ENCODE results near the gene SMAD7.

Gene SMAD7

DNA sequence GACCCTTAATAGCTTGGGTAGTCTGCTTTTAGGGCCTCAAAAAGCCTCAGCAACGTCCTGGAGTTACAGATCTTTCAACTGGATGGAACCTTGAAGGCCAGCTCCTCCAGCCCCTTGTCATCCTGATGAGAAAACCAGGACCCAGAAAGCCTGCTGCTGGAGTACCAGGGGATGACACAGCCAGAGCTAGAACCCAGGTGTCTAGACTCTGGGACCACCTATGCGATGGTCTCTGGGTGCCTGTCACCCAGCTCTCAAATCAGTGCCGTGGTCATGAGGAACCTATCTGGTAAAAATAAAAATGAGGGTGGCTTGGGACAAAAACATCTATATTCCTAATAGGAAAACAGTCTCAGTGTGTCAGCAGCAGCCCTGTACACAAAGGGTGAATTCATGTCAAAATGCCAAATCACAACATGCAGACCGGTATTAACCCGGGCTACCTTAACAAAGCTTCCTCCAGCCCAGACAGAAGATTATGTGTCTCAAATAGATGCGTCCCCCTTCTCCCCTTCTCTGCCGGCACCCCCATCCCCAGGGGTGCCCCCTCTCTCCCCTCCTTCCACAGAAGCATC, 28.5 kb downstream of the SMAD7 start:
- no peak for TF ChIP-seq ZFP30 (CRISPR knock-in tag; IDR thresholded peaks at IDR 0.05)
- TF ChIP-seq ARNTL (CRISPR knock-in tag; IDR thresholded peaks at IDR 0.05; ENCODE audit: borderline replicate concordance, low read depth), result no peak
- TF ChIP-seq CREB5 (CRISPR knock-in tag; IDR thresholded peaks at IDR 0.05; ENCODE audit: low read depth), result no peak
- TF ChIP-seq ZNF70 (CRISPR knock-in tag; IDR thresholded peaks at IDR 0.05), result no peak
- TF ChIP-seq, protein P1, sequence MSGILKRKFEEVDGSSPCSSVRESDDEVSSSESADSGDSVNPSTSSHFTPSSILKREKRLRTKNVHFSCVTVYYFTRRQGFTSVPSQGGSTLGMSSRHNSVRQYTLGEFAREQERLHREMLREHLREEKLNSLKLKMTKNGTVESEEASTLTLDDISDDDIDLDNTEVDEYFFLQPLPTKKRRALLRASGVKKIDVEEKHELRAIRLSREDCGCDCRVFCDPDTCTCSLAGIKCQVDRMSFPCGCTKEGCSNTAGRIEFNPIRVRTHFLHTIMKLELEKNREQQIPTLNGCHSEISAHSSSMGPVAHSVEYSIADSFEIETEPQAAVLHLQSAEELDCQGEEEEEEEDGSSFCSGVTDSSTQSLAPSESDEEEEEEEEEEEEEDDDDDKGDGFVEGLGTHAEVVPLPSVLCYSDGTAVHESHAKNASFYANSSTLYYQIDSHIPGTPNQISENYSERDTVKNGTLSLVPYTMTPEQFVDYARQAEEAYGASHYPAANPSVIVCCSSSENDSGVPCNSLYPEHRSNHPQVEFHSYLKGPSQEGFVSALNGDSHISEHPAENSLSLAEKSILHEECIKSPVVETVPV (CRISPR knock-in tag; IDR thresholded peaks at IDR 0.05), result no peak
- TF ChIP-seq POU6F1 (CRISPR knock-in tag; IDR thresholded peaks at IDR 0.05; ENCODE audit: borderline replicate concordance, low read depth), result no peak
- no peak for TF ChIP-seq TCF4 (CRISPR knock-in tag; IDR thresholded peaks at IDR 0.05; ENCODE audit: borderline replicate concordance)
- TF ChIP-seq ZFP3 (CRISPR knock-in tag; IDR thresholded peaks at IDR 0.05), result no peak
- no peak for TF ChIP-seq ESRRG (CRISPR knock-in tag; IDR thresholded peaks at IDR 0.05)
- TF ChIP-seq, protein P2, sequence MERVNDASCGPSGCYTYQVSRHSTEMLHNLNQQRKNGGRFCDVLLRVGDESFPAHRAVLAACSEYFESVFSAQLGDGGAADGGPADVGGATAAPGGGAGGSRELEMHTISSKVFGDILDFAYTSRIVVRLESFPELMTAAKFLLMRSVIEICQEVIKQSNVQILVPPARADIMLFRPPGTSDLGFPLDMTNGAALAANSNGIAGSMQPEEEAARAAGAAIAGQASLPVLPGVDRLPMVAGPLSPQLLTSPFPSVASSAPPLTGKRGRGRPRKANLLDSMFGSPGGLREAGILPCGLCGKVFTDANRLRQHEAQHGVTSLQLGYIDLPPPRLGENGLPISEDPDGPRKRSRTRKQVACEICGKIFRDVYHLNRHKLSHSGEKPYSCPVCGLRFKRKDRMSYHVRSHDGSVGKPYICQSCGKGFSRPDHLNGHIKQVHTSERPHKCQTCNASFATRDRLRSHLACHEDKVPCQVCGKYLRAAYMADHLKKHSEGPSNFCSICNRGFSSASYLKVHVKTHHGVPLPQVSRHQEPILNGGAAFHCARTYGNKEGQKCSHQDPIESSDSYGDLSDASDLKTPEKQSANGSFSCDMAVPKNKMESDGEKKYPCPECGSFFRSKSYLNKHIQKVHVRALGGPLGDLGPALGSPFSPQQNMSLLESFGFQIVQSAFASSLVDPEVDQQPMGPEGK (CRISPR knock-in tag; IDR thresholded peaks at IDR 0.05; ENCODE audit: borderline replicate concordance), result no peak
- TF ChIP-seq TOX (CRISPR knock-in tag; IDR thresholded peaks at IDR 0.05; ENCODE audit: borderline replicate concordance), result no peak
- no peak for TF ChIP-seq BACH2 (CRISPR knock-in tag; IDR thresholded peaks at IDR 0.05; ENCODE audit: borderline replicate concordance)
- ATAC-seq, result peak; percentile 13

- no peak for ATAC-seq
- TF ChIP-seq GLIS3 (CRISPR knock-in tag; IDR thresholded peaks at IDR 0.05) (no peak), TOX (CRISPR knock-in tag; IDR thresholded peaks at IDR 0.05; ENCODE audit: borderline replicate concordance) (no peak), ISL1 (CRISPR knock-in tag; IDR thresholded peaks at IDR 0.05) (no peak), SNAI2 (CRISPR knock-in tag; IDR thresholded peaks at IDR 0.05) (no peak), RARB (CRISPR knock-in tag; IDR thresholded peaks at IDR 0.05) (no peak), CSDC2 (CRISPR knock-in tag; IDR thresholded peaks at IDR 0.05) (no peak), ZC3H10 (CRISPR knock-in tag; IDR thresholded peaks at IDR 0.05) (no peak), CREB5 (CRISPR knock-in tag; IDR thresholded peaks at IDR 0.05; ENCODE audit: low read depth) (no peak), ZNF565 (CRISPR knock-in tag; conservative IDR thresholded peaks at IDR 0.05; ENCODE audit: low read depth) (no peak), ARNTL (CRISPR knock-in tag; IDR thresholded peaks at IDR 0.05; ENCODE audit: borderline replicate concordance, low read depth) (no peak), ZNF70 (CRISPR knock-in tag; IDR thresholded peaks at IDR 0.05) (no peak), PPARA (CRISPR knock-in tag; IDR thresholded peaks at IDR 0.05; ENCODE audit: borderline replicate concordance) (no peak), BACH2 (CRISPR knock-in tag; IDR thresholded peaks at IDR 0.05; ENCODE audit: borderline replicate concordance) (no peak), OSR1 (CRISPR knock-in tag; IDR thresholded peaks at IDR 0.05) (no peak)
- TF ChIP-seq, protein P3, sequence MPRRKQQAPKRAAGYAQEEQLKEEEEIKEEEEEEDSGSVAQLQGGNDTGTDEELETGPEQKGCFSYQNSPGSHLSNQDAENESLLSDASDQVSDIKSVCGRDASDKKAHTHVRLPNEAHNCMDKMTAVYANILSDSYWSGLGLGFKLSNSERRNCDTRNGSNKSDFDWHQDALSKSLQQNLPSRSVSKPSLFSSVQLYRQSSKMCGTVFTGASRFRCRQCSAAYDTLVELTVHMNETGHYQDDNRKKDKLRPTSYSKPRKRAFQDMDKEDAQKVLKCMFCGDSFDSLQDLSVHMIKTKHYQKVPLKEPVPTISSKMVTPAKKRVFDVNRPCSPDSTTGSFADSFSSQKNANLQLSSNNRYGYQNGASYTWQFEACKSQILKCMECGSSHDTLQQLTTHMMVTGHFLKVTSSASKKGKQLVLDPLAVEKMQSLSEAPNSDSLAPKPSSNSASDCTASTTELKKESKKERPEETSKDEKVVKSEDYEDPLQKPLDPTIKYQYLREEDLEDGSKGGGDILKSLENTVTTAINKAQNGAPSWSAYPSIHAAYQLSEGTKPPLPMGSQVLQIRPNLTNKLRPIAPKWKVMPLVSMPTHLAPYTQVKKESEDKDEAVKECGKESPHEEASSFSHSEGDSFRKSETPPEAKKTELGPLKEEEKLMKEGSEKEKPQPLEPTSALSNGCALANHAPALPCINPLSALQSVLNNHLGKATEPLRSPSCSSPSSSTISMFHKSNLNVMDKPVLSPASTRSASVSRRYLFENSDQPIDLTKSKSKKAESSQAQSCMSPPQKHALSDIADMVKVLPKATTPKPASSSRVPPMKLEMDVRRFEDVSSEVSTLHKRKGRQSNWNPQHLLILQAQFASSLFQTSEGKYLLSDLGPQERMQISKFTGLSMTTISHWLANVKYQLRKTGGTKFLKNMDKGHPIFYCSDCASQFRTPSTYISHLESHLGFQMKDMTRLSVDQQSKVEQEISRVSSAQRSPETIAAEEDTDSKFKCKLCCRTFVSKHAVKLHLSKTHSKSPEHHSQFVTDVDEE (CRISPR knock-in tag; IDR thresholded peaks at IDR 0.05), result no peak
- TF ChIP-seq, protein P2 (CRISPR knock-in tag; IDR thresholded peaks at IDR 0.05; ENCODE audit: borderline replicate concordance), result no peak
- TF ChIP-seq, protein P1 (CRISPR knock-in tag; IDR thresholded peaks at IDR 0.05), result no peak
Measured at GRCh38 chr18:48921305-48922225, 29.2 kb downstream of the SMAD7 start.
